H1 (cell line): ENCODE results near the gene BTBD16. TPM values are rescaled to one million over a fixed set of nuclear protein-coding genes. Genes with fewer than 3 reads are reported as not detected.

Experiments
- KDM1A ChIP-seq: fragments of 200-600, 300-600 bp; sonication (generic); IDR thresholded peaks from 2 replicates; pipeline ENCODE4 v1.7.1; 2016; ENCODE audit warnings: mild to moderate bottlenecking, low read length, borderline replicate concordance
- TAF1 ChIP-seq: IDR thresholded peaks from 2 replicates; pipeline ENCODE4 v1.6.1; 2011; ENCODE audit warnings: mild to moderate bottlenecking, low read depth, low read length
- polyA plus RNA-seq, 7 experiments: library from polyadenylated mRNA; depleted of rRNA in 3 of 7; stranded (reverse) in 5 of 7; unstranded in 2 of 7; fragments of >200 nt in 5 of 7; fragments of 200-250 nt in 2 of 7; gene quantifications; 1 replicate in 5 of 7; 2 replicates in 1 of 7; 4 replicates in 1 of 7; pipeline versions ENCODE4 v1.2.1 to v1.2.3, GENCODE V29; 2011 to 2013; ENCODE audit warnings: missing spikeins in 2 of 7, mixed read lengths in 2 of 7
- total RNA-seq: library from RNA; stranded (reverse); fragmentation: NEBNext Ultra II Directional; extraction: Animal tissue kit (Norgen Biotek cat#: 25700); gene quantifications from 2 replicates; pipeline ENCODE4 v1.2.1, GENCODE V29; 2021

Gene BTBD16
- total and polyA plus RNA-seq, 2 of the 8 experiments (the other 6 are each of a cell fraction or from before 2014, with no cell fraction given) = 0.05 TPM; not detected in 1

- TF ChIP-seq KDM1A (no peak), TAF1 (no peak)
Measured at GRCh38 chr10:122304054-122304579, 33.0 kb downstream of the BTBD16 start (continued).
